Amniotic epithelial cell (primary cell): ENCODE results near the gene CCDC149.
A peak's percentile ranks its signal among the peaks of the same experiment; 100 is the strongest.
"Not testable (repeated sequence)": the region's sequence is repeated elsewhere in the genome, so short reads cannot be mapped to it uniquely, and the experiment has no call there.

Experiments
- DNase-seq: peaks from one replicate; pipeline ENCODE4 v3.0.0-alpha.2; 2010; ENCODE audit warnings: low read depth

Gene CCDC149

GRCh38 chr4:24915121-24915922 is 2.5 kb upstream of the CCDC149 start:
- DNase-seq, result no peak

- no peak for DNase-seq
Observed at GRCh38 chr4:24914460-24914859, 1.6 kb upstream of the CCDC149 start.

- DNase-seq, result no peak
Observed at GRCh38 chr4:24913119-24913485, 260 bp upstream of the CCDC149 start.

- DNase-seq, result peak; percentile 41
Observed at GRCh38 chr4:24910499-24910898, 2.3 kb downstream of the CCDC149 start.

- not testable (repeated sequence) for DNase-seq
Observed at GRCh38 chr4:24909606-24910005, 3.2 kb downstream of the CCDC149 start.

- DNase-seq, result no peak
Observed at GRCh38 chr4:24897639-24898038, 15.2 kb downstream of the CCDC149 start.

GRCh38 chr4:24896977-24897376 is 15.9 kb downstream of the CCDC149 start:
- DNase-seq, result no peak

GRCh38 chr4:24896056-24896455 is 16.8 kb downstream of the CCDC149 start:
- DNase-seq, result no peak

GRCh38 chr4:24895461-24895860 is 17.4 kb downstream of the CCDC149 start:
- no peak for DNase-seq

GRCh38 chr4:24894846-24895245 is 18.0 kb downstream of the CCDC149 start:
- DNase-seq, result no peak

- no peak for DNase-seq
Observed at GRCh38 chr4:24894243-24894642, 18.6 kb downstream of the CCDC149 start.

GRCh38 chr4:24892778-24893177 is 20.1 kb downstream of the CCDC149 start:
- DNase-seq, result no peak

- no peak for DNase-seq
Observed at GRCh38 chr4:24892278-24892677, 20.6 kb downstream of the CCDC149 start.

GRCh38 chr4:24890561-24891126 is 22.2 kb downstream of the CCDC149 start:
- DNase-seq, result no peak

- no peak for DNase-seq
Observed at GRCh38 chr4:24889991-24890390, 22.9 kb downstream of the CCDC149 start.

GRCh38 chr4:24888475-24889344 is 24.1 kb downstream of the CCDC149 start:
- DNase-seq, result no peak

GRCh38 chr4:24887881-24888430 is 24.9 kb downstream of the CCDC149 start:
- no peak for DNase-seq

- DNase-seq, result no peak
Observed at GRCh38 chr4:24886596-24886995, 26.2 kb downstream of the CCDC149 start.

GRCh38 chr4:24885342-24885741 is 27.5 kb downstream of the CCDC149 start:
- peak; percentile 7 for DNase-seq

GRCh38 chr4:24884902-24885301 is 27.9 kb downstream of the CCDC149 start:
- DNase-seq, result no peak

- no peak for DNase-seq
Observed at GRCh38 chr4:24881508-24882196, 31.2 kb downstream of the CCDC149 start.

- DNase-seq, result no peak
Observed at GRCh38 chr4:24880186-24880585, 32.7 kb downstream of the CCDC149 start.
